SJCRH30 (cell line): ENCODE measurements around the gene PAX5. TPM values are rescaled to one million over a fixed set of nuclear protein-coding genes. Genes with fewer than 3 reads are reported as not detected.

Experiments
- DNase-seq, 2 experiments: peaks; one replicate each; pipeline ENCODE4 v3.0.0-alpha.2; 2015 to 2020
- H3K27ac ChIP-seq: fragments of 250-450 bp; sonication (Bioruptor Pico); 2 replicates; pipeline ENCODE4 v1.5.1; 2020; ENCODE audit warnings: mild to moderate bottlenecking, moderate library complexity
- H3K27me3 ChIP-seq: fragments of 250-450 bp; sonication (Bioruptor Pico); 2 replicates; pipeline ENCODE4 v1.5.1; 2020; ENCODE audit warnings: mild to moderate bottlenecking, moderate library complexity
- H3K36me3 ChIP-seq: fragments of 250-450 bp; sonication (Bioruptor Pico); 2 replicates; pipeline ENCODE4 v1.5.1; 2020; ENCODE audit warnings: mild to moderate bottlenecking, moderate library complexity
- H3K4me1 ChIP-seq: fragments of 250-450 bp; sonication (Bioruptor Pico); 2 replicates; pipeline ENCODE4 v1.5.1; 2020; ENCODE audit warnings: mild to moderate bottlenecking, moderate library complexity
- H3K4me3 ChIP-seq: fragments of 250-450 bp; sonication (Bioruptor Pico); 2 replicates; pipeline ENCODE4 v1.5.1; 2020; ENCODE audit warnings: mild to moderate bottlenecking, moderate library complexity
- H3K9me3 ChIP-seq: fragments of 250-450 bp; sonication (Bioruptor Pico); replicated peaks from 2 replicates; pipeline ENCODE4 v1.5.1; 2020; ENCODE audit warnings: mild to moderate bottlenecking, moderate library complexity
- total RNA-seq: library from RNA; depleted of rRNA; stranded (reverse); fragments of >200 nt; shearing (Covaris generic); gene quantifications from 2 replicates; pipeline ENCODE4 v1.2.3, GENCODE V29; 2014

The PAX5 gene
- total RNA-seq, 1 experiment from 2014 or later: 3.4 TPM

DNA sequence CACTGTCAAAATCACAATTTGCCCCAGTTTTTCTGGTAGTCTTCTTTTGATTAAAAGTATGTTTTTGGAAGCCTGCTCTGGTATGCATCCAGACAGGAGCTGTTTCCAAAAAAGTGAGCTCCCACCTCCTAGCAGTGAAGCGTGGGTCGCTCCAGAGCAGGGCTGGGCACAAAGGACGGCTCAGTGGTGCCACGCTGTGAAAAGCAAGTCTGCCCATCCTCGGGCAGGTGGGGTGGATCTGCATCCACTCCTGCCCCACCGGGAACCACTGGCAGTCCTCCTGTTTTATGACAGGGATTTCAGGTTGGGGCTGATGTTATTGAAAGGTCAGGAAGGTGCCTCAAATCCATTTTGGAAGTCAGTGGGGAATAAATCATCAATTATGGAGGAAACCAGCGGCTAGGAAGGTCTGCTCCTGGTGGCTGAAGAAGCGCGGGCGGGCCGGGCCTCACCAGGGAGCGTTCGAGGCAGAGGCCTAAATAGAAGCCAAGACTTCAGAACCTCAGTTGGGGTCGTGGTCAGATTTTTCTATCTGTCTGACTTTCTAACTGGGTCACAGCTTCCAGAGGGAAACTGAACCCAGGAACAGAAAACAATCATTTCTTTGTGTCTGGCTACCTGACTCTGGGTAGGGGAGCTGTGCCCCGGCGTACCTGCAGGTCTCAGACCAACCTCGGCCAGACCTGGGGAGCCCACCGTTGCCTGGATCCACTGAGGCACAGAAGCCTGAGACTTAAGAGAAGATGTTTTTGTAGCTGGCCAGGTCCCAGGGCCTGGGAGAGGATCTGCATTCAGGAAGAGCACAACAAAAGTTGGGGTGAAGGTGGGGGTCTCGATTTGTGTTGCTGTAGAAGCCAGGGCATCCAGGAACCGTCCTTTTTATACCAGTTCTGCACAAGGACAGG is 168.1 kb downstream of the PAX5 start:
- Histone ChIP-seq H3K27me3 (no peaks in the 10 kb centered on the region), H3K9me3 (no peaks in the 10 kb centered on the region), H3K4me3 (no peak overlapping the region), H3K36me3 (no peaks in the 10 kb centered on the region), H3K27ac (no peak overlapping the region), H3K4me1 (no peaks in the 10 kb centered on the region)
- no peak for DNase-seq

DNA sequence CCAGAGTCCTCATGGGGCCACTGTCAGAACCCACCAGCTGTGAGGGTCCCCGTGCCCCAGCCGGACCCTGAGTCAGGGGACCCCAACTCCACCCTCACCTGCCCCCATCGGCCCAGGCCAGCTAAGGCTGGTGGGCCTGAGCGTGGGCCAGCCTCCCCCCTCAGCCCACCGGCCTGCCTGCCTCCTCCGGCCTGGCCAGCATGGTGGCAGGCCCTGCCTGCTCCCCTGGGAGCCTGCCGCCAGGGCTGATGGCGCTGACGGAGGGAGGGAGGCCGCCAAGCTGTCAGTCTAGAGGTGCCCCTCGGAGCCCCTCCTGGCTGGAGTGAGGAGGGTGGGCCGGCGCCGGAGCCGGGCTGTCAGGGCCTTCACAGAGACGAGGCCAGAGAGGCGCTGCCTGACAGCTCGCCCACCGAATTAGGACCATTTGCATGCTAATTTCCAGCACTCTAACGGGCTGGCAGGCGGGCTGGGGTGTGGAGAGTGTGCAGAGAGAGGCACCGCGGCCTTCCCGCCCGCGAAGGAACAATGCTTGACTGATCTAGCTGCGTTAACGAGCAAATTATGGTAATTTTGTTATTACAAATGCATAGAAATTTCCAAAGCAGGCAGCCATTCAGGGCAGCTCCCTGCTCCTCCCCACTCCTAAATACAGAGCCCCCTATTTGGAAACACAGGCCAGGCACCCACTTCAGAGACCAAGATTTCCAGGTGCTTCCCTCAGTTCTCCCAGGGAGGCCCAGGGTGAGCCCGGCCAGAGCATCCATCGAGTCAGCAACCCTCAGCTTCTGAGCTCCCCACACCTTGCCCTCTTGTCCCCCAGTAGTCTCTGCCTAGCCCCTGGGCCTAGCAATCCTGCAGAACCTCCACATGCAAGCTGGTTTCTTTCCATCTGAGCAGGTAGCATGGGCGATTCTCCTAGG is 169.3 kb downstream of the PAX5 start:
- H3K27me3 ChIP-seq: no peaks in the 10 kb centered on the region
- no peaks in the 10 kb centered on the region for H3K36me3 ChIP-seq
- no peaks in the 10 kb centered on the region for H3K9me3 ChIP-seq
- no peak overlapping the region for H3K4me3 ChIP-seq
- DNase-seq: no peak
- H3K4me1 ChIP-seq: no peaks in the 10 kb centered on the region
- no peak overlapping the region for H3K27ac ChIP-seq

DNA sequence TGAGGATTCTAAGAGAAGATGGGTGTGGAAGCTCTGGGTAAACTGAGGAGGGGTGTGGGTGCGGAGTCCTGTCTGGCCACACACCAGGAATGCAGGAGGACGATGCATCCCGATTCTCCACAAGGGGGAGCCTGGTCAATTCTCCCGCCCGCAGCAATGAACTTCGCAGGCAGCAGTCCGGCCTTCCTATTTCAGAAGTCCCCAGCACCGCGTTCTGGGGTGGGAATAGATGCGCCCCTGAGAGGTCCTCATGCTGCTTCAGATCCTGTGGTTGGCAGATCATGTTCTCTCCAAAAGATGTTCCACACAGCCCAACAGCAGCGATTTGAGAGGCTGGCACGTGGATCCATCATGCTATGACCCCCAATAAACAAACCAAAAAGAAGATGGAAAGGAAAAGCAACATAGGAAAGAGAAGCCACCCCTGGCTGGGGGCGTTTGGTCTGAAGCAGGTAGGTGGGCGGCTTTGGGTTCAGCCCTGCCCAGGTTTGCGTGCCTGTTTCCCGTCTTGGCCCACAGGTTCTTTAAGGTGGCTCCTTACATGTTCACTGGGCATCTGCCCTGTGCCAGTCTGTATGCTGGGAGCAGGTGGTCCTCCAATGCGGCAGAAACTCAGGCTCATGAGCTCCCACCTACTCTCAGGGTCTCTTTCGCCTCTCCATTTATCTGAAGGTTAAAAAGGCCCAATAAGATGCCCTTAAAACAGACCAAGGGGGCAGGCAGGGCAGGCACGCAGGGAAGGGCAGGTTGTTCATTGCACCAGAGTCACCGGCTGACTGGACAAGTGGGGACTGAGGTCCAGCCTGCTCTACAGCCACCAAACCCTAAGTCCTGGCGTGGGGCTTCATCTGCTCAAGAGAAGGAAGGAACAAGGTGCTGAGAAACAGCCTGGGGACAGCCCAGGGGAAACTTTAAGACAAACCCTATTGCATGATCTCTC is 171.6 kb downstream of the PAX5 start:
- Histone ChIP-seq H3K4me1 (no peaks in the 10 kb centered on the region), H3K36me3 (no peaks in the 10 kb centered on the region), H3K9me3 (no peaks in the 10 kb centered on the region), H3K27ac (no peak overlapping the region), H3K27me3 (no peaks in the 10 kb centered on the region), H3K4me3 (no peak overlapping the region)
- DNase-seq: peak; percentile 29 to 39

DNA sequence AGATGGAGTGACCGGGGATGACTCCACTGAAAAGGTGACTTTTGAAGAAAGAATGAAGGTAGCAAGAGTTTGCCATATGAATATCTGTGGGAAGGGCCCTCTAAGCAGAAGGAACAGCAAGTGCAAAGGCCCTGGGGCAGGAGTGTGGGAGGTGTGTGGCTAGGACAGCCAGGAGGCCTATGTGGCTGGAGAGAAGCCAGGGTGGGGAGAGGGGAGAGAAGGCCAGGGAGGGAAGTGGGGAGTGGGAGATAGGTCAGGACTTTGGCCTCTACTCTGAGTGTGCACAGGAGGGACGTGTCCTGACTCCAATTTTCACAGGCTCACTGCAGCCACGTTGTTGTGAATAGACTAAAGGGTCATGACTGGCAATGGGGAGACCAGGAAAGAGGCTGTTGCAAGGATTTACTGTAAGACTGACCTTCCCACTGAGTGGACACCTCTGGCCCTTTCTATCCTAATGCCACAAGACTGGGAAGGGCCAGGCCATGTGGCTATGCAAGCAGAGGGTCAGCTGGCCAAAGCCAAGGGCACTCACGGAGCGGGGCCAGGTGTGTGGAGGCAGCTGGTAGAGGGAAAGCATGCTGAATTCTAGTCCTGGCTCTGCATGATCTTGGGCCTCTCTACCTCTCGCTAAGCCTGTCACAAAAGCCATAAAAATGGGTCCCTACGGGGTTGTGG is 172.4 kb downstream of the PAX5 start:
- no peak overlapping the region for H3K27ac ChIP-seq
- no peak overlapping the region for H3K4me3 ChIP-seq
- no peaks in the 10 kb centered on the region for H3K4me1 ChIP-seq
- no peak for DNase-seq
- no peaks in the 10 kb centered on the region for H3K9me3 ChIP-seq
- H3K36me3 ChIP-seq: no peaks in the 10 kb centered on the region
- no peaks in the 10 kb centered on the region for H3K27me3 ChIP-seq

DNA sequence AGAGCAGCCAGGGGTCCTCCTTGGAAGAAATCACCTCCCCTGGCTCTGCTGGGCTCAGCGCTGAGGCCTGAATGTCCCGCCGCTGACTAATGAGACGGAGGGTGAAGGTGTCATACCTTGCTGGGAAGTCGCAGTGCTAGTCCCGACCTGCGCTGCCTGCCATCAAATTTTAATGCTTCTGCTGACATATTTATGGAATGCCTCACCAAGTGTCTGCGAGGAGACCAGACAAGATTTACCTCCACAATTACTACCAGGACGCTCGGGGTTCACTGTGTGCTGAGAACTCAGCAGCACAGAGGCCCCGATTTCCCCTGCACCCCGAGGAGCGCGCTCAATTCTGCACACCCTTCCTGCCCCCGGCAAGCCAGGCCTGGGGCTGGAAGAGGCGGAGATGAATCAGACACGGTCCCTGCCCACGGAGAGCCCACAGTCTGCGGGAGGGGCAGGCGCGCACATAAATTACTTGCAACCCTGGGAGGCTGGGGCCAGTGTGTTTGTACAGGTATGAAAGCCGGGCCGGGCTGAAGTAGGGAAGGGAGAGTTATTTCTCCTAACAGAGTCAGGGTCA is 175.2 kb downstream of the PAX5 start:
- no peaks in the 10 kb centered on the region for H3K36me3 ChIP-seq
- no peak overlapping the region for H3K27ac ChIP-seq
- H3K9me3 ChIP-seq: no peaks in the 10 kb centered on the region
- no peaks in the 10 kb centered on the region for H3K4me1 ChIP-seq
- no peak overlapping the region for H3K4me3 ChIP-seq
- no peaks in the 10 kb centered on the region for H3K27me3 ChIP-seq
- no peak for DNase-seq

DNA sequence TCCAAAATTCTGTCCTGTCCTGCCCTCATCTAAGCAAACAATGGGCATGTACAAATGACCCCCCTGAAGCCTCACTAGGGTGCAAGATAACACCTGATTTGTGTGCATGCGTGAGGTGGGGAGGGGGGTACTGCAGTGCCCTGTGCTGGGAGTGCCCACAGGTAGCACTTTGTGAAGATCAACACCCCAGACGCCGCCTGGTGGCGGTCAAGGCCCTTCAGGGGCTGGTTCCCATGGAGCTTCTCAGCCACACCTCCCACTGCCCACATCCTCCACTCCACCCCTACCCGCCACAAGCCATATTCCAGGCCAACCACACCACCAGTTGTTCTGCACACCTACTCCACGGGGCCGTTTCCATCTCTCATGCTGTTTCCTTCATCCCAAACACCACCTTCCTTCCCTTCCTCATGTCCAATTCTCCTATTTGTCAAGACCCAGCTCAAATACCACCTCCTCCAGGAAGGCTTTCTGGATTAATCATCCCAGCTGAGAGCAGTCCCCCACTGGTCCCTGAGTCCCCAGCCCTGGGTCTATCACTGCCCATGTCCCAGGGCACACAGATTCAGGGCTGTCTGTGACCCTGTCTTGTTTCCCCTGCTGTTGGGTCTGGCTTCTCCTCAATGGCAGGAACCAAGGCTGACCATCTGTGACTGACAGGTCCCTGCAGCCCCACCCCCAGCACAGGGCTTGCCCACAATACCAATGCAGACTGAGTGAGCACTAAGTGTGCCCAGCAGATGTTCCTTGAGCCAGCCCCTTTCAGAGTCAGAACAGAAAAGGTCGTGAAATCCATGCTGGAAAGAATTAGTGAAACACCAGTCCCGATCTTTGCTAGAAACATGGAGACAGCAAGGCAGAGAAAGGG is 178.4 kb downstream of the PAX5 start:
- H3K4me1 ChIP-seq: no peaks in the 10 kb centered on the region
- no peak overlapping the region for H3K4me3 ChIP-seq
- no peaks in the 10 kb centered on the region for H3K36me3 ChIP-seq
- no peaks in the 10 kb centered on the region for H3K27me3 ChIP-seq
- no peak for DNase-seq
- H3K27ac ChIP-seq: no peak overlapping the region
- no peaks in the 10 kb centered on the region for H3K9me3 ChIP-seq

DNA sequence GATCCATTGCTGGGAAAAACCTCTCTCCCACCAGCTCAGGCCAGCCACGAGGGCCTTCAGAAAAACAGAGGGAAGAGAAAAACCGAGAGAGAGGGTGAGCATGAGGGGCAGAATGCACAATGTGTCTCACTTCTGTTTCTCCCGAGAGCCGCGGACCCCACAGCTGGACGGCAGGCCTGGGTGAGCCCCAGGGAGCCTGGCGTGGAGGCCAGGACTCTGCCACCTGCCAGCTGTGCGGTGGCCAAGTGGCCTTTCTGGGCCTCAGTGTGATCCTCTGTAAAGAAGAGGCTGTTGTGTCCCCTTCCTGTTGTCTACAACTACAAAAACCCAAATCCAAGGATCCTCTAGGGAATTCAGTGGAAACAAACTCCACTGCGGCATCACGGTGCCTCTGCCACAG is 179.3 kb downstream of the PAX5 start:
- no peak overlapping the region for H3K27ac ChIP-seq
- H3K27me3 ChIP-seq: no peaks in the 10 kb centered on the region
- H3K36me3 ChIP-seq: no peaks in the 10 kb centered on the region
- no peaks in the 10 kb centered on the region for H3K9me3 ChIP-seq
- no peak for DNase-seq
- H3K4me3 ChIP-seq: no peak overlapping the region
- H3K4me1 ChIP-seq: no peaks in the 10 kb centered on the region

DNA sequence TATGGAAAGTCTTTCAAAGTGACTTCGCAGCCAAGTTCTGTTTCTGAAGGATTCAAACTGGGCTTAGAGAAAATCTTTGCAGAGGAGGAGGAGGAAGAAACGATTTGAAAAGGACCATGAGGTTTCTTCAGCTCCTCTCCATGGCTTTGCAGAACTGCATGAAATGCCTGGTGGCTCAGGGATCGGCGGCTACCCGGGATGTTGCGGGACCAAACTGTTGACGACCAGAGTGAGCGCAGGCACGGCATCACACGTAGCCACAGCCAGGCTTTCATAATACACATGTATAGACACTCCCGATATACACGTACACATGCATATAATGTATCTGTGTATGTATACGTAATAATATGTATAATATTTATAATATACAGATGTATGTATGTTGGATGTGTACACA is 180.0 kb downstream of the PAX5 start:
- Histone ChIP-seq H3K4me1 (no peaks in the 10 kb centered on the region), H3K4me3 (no peak overlapping the region), H3K9me3 (no peaks in the 10 kb centered on the region), H3K27me3 (no peaks in the 10 kb centered on the region), H3K36me3 (no peaks in the 10 kb centered on the region), H3K27ac (no peak overlapping the region)
- no peak for DNase-seq

DNA sequence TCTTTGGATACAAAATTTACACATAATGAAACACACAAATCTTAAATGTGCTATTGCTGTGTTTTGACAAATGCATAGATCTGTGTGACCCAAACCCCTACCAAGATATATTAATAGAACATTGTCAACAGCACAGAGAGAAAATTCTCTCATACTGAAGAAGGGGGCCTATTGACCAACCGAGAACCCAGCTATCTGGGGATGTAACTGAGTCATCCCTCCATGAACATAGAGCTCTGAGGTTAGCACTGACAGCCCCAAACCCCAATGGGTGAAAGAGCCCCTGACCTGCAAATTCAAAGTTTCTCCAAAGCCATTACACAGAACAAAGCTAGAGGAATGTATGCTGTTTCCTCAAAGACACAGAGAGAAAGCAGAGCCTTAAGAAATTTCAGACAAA is 180.8 kb downstream of the PAX5 start:
- no peak for DNase-seq
- no peaks in the 10 kb centered on the region for H3K9me3 ChIP-seq
- no peaks in the 10 kb centered on the region for H3K4me1 ChIP-seq
- H3K27me3 ChIP-seq: no peaks in the 10 kb centered on the region
- no peak overlapping the region for H3K4me3 ChIP-seq
- no peak overlapping the region for H3K27ac ChIP-seq
- H3K36me3 ChIP-seq: no peaks in the 10 kb centered on the region

DNA sequence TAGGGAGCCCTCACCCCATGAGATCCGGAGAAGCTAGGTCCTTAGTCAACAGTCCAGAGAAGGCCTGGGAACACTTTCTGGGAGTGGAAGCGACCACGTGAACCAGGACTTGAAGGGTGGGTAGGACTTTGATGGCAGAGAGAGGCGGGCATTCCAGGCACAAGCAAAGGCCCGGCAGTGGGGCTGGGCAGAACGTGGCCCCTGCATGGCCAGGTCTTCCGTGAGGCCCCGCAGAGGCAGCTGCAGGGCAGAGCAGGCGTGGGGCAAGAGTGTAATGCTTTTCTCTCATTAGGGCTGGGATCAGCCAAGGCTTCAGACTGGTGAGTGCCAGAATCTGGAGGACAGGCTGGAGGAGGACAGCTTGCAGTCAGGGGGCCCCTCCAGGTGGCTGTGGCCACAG is 184.1 kb downstream of the PAX5 start:
- Histone ChIP-seq H3K4me3 (no peak overlapping the region), H3K4me1 (no peaks in the 10 kb centered on the region), H3K27ac (no peak overlapping the region), H3K9me3 (no peaks in the 10 kb centered on the region), H3K27me3 (no peaks in the 10 kb centered on the region), H3K36me3 (no peaks in the 10 kb centered on the region)
- DNase-seq: no peak

DNA sequence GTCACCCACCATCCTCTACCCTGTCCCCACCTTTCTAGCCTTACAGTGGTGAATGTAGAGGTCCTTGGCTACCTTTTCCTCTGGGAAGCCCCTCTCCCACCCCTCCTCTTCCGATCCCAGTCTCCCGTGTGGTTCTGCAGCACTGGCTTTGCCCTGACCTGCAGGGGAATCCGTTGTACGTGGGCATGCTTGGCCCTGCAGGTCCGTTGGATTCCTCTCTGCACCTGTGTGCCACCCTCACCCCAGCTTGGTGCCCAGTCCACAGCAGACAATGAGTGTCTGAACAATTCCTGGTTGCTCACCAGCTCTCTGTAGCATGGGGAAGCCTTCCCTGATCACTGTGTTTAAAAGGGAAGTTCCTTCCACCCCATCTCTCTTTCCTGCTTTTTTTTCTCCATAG is 185.1 kb downstream of the PAX5 start:
- Histone ChIP-seq H3K4me1 (no peaks in the 10 kb centered on the region), H3K27ac (no peak overlapping the region), H3K36me3 (no peaks in the 10 kb centered on the region), H3K27me3 (no peaks in the 10 kb centered on the region), H3K9me3 (no peaks in the 10 kb centered on the region), H3K4me3 (no peak overlapping the region)
- no peak for DNase-seq

DNA sequence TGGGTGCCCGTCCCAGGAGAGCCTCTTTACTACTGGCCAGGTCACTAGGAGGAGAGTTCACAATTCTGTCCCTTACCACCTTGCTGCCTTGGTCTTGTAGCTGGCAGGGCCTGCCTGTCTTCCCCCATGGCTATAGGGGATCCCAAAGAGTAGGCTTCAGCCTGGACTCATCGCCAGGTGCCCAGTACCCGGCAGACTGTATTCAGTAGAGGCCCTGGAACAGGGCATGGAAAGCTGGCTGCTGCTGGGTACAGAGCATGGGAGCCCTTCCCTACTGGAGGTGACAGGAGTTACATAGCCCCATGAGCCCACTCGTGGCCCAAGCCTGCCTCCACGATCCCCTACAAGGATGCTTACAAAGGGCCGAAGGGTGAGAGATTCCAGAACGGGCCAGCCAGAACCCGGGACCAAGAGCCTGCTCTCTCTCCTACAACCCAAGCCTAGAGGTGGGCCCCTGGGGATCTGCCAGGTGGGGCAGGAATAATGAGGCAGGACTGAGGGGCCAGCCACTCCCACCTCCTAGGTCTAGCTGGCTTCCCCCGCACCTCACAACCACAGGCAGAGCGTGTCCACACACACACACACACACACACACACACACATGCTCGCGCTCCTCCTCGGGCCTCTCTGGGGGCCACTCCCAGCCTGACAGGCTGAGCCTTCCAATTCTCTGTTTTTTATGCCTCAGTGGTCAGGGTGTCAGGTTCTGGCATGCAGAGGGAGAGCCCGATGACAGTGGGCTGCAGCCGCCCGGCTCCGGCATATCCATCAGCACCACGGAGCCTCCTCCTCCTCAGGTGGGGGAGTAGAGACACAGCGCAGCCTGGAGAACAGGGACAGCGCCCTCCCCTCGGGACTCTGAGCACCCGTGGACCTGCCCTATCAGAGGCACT is 186.0 kb downstream of the PAX5 start:
- Histone ChIP-seq H3K4me3 (no peak overlapping the region), H3K36me3 (no peaks in the 10 kb centered on the region), H3K4me1 (peaks cover 2% of the 10 kb centered on the region; the same call in 1 of the 2 replicates), H3K27ac (no peak overlapping the region), H3K27me3 (no peaks in the 10 kb centered on the region), H3K9me3 (no peaks in the 10 kb centered on the region)
- DNase-seq: peak; percentile 20 to 39
